Measurements from ENCODE around the gene NRAP. TPM values are rescaled to one million over a fixed set of nuclear protein-coding genes. Genes with fewer than 3 reads are reported as not detected.

The NRAP gene
- total RNA-seq, 1 donor from 2014 or later: 826 TPM

- peak; percentile 33 for ATAC-seq
- no peak for DNase-seq
Measured at GRCh38 chr10:113576852-113577251, 87.0 kb downstream of the NRAP start.

DNA sequence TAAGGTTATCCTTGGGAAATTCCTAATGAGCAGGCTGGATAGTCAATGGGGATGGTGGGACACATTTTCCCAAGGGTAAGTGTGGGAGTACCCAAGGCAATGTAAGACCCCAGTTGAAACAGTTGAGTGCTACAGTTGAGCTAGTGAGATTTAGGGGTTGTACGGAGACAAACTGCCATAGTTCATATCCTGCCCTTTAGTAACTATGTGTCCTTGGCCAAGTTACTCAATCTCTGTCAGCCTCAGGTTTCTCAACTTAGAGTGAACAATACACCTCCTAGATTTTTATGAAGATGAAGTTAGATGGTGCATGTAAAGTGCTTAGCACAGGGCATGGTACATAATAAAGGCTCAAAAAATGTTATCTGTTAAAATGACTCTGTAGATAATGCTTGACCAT, 90.5 kb downstream of the NRAP start:
- no peak for ATAC-seq
- intact Hi-C loops (cut with micrococcal nuclease): no loop called here
- no peak for DNase-seq

More at GRCh38 chr10:113576852-113577251, 87.0 kb downstream of the NRAP start:
- intact Hi-C loops (cut with micrococcal nuclease): no loop called here

GRCh38 chr10:113572520-113573290, 91.1 kb downstream of the NRAP start:
- intact Hi-C loops (cut with micrococcal nuclease): no loop called here
- DNase-seq (no peak), ATAC-seq (no peak)

GRCh38 chr10:113569576-113569975, 94.3 kb downstream of the NRAP start:
- ATAC-seq (peak; percentile 86), DNase-seq (peak; percentile 64)
- intact Hi-C loops (cut with micrococcal nuclease): no loop called here

GRCh38 chr10:113566888-113567287, 97.0 kb downstream of the NRAP start:
- no peak for DNase-seq
- intact Hi-C loops (cut with micrococcal nuclease): no loop called here
- no peak for ATAC-seq

DNA sequence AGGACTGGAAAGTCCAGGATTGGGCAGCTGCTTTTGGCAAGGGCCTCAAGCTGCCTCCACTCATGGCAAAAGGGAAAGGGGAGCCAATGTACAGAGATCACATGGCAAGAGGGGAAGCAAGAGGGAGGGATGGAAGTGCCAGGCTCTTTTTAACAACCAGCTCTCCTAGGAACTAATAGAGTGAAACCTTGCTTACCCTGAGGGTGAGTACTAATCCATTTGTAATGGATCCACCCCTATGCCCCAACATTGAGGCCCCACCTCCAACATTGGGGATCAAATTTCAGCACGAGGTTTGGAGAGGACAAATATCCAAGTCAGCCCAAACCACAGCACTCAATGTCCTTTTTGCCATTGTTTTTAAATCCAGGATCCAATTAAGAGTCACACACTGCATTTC, 98.5 kb downstream of the NRAP start:
- intact Hi-C loops (cut with micrococcal nuclease): no loop called here
- DNase-seq: no peak
- ATAC-seq: no peak

GRCh38 chr10:113563306-113564088, 100.3 kb downstream of the NRAP start:
- peak; percentile 85 for DNase-seq
- intact Hi-C loops (cut with micrococcal nuclease): no loop called here
- peak; percentile 92 for ATAC-seq

DNA sequence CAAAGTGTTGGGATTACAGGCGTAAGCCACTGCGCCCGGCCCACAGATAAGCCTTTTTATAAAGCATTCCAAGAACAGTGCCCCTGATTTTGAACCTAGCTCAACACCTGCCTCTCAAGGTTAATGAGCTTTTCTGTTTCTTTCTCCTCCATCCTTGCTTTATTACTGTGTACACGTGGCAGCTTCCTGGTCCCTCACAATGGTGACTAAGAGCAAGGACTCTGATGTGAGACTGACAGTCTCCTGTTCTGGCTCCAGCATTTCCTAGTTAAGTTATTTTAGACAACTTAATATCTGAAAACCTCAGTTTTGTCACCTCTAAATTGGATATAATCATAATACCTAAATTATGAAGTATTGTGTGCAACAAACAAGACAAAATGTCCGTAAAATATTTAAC, 101.1 kb downstream of the NRAP start:
- intact Hi-C loops (cut with micrococcal nuclease): no loop called here

DNA sequence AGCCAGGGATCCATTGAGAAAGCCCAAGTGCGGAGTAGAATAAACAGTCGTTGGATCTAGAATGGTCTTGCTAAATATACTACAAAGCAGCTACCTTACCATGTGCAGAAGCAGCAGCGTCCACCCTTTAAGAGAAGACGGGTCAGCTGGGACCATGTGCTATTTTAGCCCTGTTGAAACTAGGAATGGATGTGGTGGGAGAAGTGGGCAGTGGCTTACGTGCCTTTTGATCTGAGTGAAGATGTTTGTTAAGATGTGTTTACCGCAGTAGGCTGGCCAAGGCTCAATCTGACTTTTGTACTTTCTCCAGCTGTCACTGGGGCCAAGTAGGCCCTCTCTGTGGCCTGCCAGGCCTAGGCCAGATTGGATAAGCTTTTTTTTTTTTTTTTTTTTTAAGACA, 101.8 kb downstream of the NRAP start:
- ATAC-seq (no peak), DNase-seq (no peak)
- intact Hi-C loops (cut with micrococcal nuclease): no loop called here

More for the DNA sequence above, 101.1 kb downstream of the NRAP start:
- DNase-seq: no peak
- ATAC-seq: no peak

DNA sequence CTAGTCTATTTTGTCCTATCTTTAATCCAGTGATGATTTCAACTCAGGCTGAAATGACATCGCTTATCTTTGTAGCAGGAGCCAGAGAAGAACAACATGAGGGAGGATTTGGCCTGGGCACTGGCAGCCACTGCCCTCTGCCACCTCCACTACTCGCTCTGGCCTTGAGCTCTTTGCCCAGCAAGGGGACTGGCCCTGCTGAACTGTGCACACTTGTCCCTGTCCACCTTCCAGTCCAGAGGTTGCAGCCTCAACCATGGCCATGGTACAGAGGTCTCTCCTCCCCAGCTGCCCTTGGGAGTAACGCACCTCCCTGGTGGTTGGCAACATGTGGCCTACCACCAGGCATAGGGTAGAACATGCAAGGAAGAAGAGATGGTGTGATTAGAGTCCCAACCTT, 102.6 kb downstream of the NRAP start:
- no peak for ATAC-seq
- intact Hi-C loops (cut with micrococcal nuclease): no loop called here

GRCh38 chr10:113560071-113560470, 103.8 kb downstream of the NRAP start:
- ATAC-seq: no peak
- intact Hi-C loops (cut with micrococcal nuclease): no loop called here
- DNase-seq: no peak

More for the DNA sequence above, 102.6 kb downstream of the NRAP start:
- no peak for DNase-seq

- intact Hi-C loops (cut with micrococcal nuclease): no loop called here
- DNase-seq (no peak), ATAC-seq (no peak)
Measured at GRCh38 chr10:113557903-113558321, 105.9 kb downstream of the NRAP start.

DNA sequence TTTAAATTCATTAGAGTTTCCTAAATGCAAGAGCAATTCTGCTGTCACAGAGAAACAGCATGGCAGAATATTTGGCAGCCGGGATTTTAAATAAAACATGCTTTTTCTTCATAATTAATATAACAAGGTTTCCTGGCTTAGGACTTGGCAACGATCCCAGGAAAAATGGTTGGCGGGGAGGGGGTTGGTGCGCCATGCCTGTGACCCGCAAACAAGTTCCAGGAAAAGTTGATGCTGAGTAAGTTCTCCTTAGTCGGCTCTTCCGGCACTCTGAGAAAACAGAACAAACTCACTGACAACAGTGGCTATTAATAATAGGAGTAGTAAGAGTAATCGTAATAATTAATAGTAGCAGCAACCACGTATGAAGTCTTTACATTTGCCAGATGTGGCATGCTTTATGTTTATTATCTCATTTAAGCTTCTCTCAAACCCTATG, 106.4 kb downstream of the NRAP start:
- intact Hi-C loops (cut with micrococcal nuclease): no loop called here
- DNase-seq (no peak), ATAC-seq (no peak)

- intact Hi-C loops (cut with micrococcal nuclease): no loop called here
- ATAC-seq (no peak), DNase-seq (no peak)
Measured at GRCh38 chr10:113555751-113556150, 108.1 kb downstream of the NRAP start.

DNA sequence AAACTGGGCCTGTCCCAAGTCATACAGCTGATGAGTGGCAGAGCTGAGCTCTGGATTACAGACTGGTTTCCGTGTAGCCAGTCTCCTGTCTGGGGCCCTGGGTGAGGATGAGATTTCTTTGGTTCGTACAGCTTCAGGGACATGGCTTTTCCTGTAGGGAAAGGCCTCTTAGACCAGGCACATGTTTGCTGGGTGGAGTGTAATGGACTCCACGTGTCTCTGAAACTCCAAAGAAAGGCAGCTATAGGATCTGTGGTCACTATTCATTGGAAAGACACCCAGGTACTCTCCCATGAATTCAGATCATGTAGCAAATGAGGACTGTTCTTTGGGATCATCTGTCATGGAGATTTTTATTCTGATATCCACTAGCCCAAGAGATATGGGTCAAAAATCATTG, 108.6 kb downstream of the NRAP start:
- ATAC-seq: no peak

GRCh38 chr10:113554214-113554613, 109.6 kb downstream of the NRAP start:
- no peak for ATAC-seq
- intact Hi-C loops (cut with micrococcal nuclease): no loop called here
- DNase-seq: no peak

More for the DNA sequence above, 108.6 kb downstream of the NRAP start:
- DNase-seq: no peak
- intact Hi-C loops (cut with micrococcal nuclease): no loop called here

- DNase-seq: no peak
- ATAC-seq: no peak
- intact Hi-C loops (cut with micrococcal nuclease): no loop called here
Measured at GRCh38 chr10:113553149-113553548, 110.7 kb downstream of the NRAP start.

- ATAC-seq (no peak), DNase-seq (no peak)
- intact Hi-C loops (cut with micrococcal nuclease): no loop called here
Measured at GRCh38 chr10:113552701-113553100, 111.1 kb downstream of the NRAP start, which contains the start of gene HABP2. HABP2 (plus strand) TSS chr10:113553053; CDS start chr10:113553122, 69 bp downstream.

- intact Hi-C loops (cut with micrococcal nuclease): no loop called here
- DNase-seq (no peak), ATAC-seq (no peak)
Measured at GRCh38 chr10:113552014-113552413, 111.8 kb downstream of the NRAP start.

- ATAC-seq (no peak), DNase-seq (no peak)
- intact Hi-C loops (cut with micrococcal nuclease): no loop called here
Measured at GRCh38 chr10:113550365-113550764, 113.5 kb downstream of the NRAP start.

Data from left ventricle myocardium superior (tissue), 1 donor.